SK-N-SH treated with all-trans-retinoic acid at 6 μM for 48 hours (cell line): Measurements from ENCODE around the gene VIM.
A peak's percentile ranks its signal among the peaks of the same experiment; 100 is the strongest.

Experiments used
- ATAC-seq: fragments of 200-7000 bp; cut with Tn5 transposase; 3 replicates; pipeline ENCODE4 v1.9.1; 2020; ENCODE audit warnings: mild to moderate bottlenecking, moderate library complexity
- ARNTL ChIP-seq: fragments of 450-650 bp; formaldehyde crosslinking; IDR thresholded peaks from 2 replicates; pipeline ENCODE4 v1.5.0; 2020; ENCODE audit warnings: low read depth, mild to moderate bottlenecking, moderate library complexity, borderline replicate concordance
- BACH2 ChIP-seq: fragments of 250-450 bp; sonication (Bioruptor Pico); IDR thresholded peaks from 2 replicates; pipeline ENCODE4 v1.9.0; 2021; ENCODE audit warnings: mild to moderate bottlenecking, borderline replicate concordance
- CSDC2 ChIP-seq: fragments of 250-450 bp; sonication (Bioruptor Pico); IDR thresholded peaks from 2 replicates; pipeline ENCODE4 v1.5.0; 2020; ENCODE audit warnings: mild to moderate bottlenecking, moderate library complexity
- ISL1 ChIP-seq: fragments of 250-450 bp; sonication (Bioruptor Pico); IDR thresholded peaks from 2 replicates; pipeline ENCODE4 v2.1.2; 2022; ENCODE audit warnings: mild to moderate bottlenecking, moderate library complexity
- OSR1 ChIP-seq: fragments of 250-450 bp; sonication (Bioruptor Pico); IDR thresholded peaks from 2 replicates; pipeline ENCODE4 v1.8.0; 2022; ENCODE audit warnings: moderate library complexity, mild to moderate bottlenecking, inconsistent platforms
- RARB ChIP-seq: fragments of 250-450 bp; sonication (Bioruptor Pico); IDR thresholded peaks from 2 replicates; pipeline ENCODE4 v1.8.0; 2021; ENCODE audit warnings: mild to moderate bottlenecking, moderate library complexity
- SNAI2 ChIP-seq: fragments of 250-450 bp; sonication (Bioruptor Pico); IDR thresholded peaks from 2 replicates; pipeline ENCODE4 v1.5.0; 2020; ENCODE audit warnings: mild to moderate bottlenecking, moderate library complexity
- TCF4 ChIP-seq: fragments of 250-450 bp; sonication (Bioruptor Pico); IDR thresholded peaks from 2 replicates; pipeline ENCODE4 v1.8.0; 2021; ENCODE audit warnings: mild to moderate bottlenecking, moderate library complexity, borderline replicate concordance
- TOX ChIP-seq: fragments of 250-450 bp; sonication (Bioruptor Pico); IDR thresholded peaks from 2 replicates; pipeline ENCODE4 v1.8.0; 2021; ENCODE audit warnings: mild to moderate bottlenecking, moderate library complexity, borderline replicate concordance
- ZC3H10 ChIP-seq: fragments of 250-450 bp; sonication (Bioruptor Pico); IDR thresholded peaks from 2 replicates; pipeline ENCODE4 v1.5.1; 2021; ENCODE audit warnings: mild to moderate bottlenecking, moderate library complexity
- ZFP3 ChIP-seq: fragments of 250-450 bp; sonication (Bioruptor Pico); IDR thresholded peaks from 2 replicates; pipeline ENCODE4 v1.5.0; 2020; ENCODE audit warnings: mild to moderate bottlenecking, moderate library complexity
- ZFP30 ChIP-seq: fragments of 450-650 bp; formaldehyde crosslinking; IDR thresholded peaks from 2 replicates; pipeline ENCODE4 v1.5.0; 2022; ENCODE audit warnings: mild to moderate bottlenecking, moderate library complexity
- ZNF565 ChIP-seq: fragments of 450-650 bp; formaldehyde crosslinking; conservative IDR thresholded peaks from 2 replicates; pipeline ENCODE4 v1.5.0; 2020; ENCODE audit warnings: low read depth, mild to moderate bottlenecking, moderate library complexity
- ZNF70 ChIP-seq: fragments of 450-650 bp; formaldehyde crosslinking; IDR thresholded peaks from 2 replicates; pipeline ENCODE4 v1.5.0; 2020; ENCODE audit warnings: mild to moderate bottlenecking, moderate library complexity
- ZNF8 ChIP-seq: fragments of 450-650 bp; formaldehyde crosslinking; IDR thresholded peaks from 2 replicates; pipeline ENCODE4 v1.5.0; 2020; ENCODE audit warnings: mild to moderate bottlenecking, moderate library complexity
- TF ChIP-seq, protein P1 (sequence below): fragments of 250-450 bp; sonication (Bioruptor Pico); IDR thresholded peaks from 2 replicates; pipeline ENCODE4 v1.8.0; 2020; ENCODE audit warnings: mild to moderate bottlenecking, moderate library complexity, borderline replicate concordance
- TF ChIP-seq, protein P2 (sequence below): fragments of 250-450 bp; sonication (Bioruptor Pico); IDR thresholded peaks from 2 replicates; pipeline ENCODE4 v1.8.0; 2021; ENCODE audit warnings: low read depth, mild to moderate bottlenecking, moderate library complexity, borderline replicate concordance
- TF ChIP-seq, protein P3 (sequence below): fragments of 250-450 bp; sonication (Bioruptor Pico); IDR thresholded peaks from 2 replicates; pipeline ENCODE4 v1.5.1; 2020; ENCODE audit warnings: low read depth, mild to moderate bottlenecking, moderate library complexity
- TF ChIP-seq, protein P4 (sequence below): fragments of 250-450 bp; sonication (Bioruptor Pico); IDR thresholded peaks from 2 replicates; pipeline ENCODE4 v1.5.0; 2020; ENCODE audit warnings: mild to moderate bottlenecking, moderate library complexity
- TF ChIP-seq, protein P5 (sequence below): fragments of 250-450 bp; sonication (Bioruptor Pico); IDR thresholded peaks from 2 replicates; pipeline ENCODE4 v1.5.1; 2021; ENCODE audit warnings: mild to moderate bottlenecking, moderate library complexity

The VIM gene

DNA sequence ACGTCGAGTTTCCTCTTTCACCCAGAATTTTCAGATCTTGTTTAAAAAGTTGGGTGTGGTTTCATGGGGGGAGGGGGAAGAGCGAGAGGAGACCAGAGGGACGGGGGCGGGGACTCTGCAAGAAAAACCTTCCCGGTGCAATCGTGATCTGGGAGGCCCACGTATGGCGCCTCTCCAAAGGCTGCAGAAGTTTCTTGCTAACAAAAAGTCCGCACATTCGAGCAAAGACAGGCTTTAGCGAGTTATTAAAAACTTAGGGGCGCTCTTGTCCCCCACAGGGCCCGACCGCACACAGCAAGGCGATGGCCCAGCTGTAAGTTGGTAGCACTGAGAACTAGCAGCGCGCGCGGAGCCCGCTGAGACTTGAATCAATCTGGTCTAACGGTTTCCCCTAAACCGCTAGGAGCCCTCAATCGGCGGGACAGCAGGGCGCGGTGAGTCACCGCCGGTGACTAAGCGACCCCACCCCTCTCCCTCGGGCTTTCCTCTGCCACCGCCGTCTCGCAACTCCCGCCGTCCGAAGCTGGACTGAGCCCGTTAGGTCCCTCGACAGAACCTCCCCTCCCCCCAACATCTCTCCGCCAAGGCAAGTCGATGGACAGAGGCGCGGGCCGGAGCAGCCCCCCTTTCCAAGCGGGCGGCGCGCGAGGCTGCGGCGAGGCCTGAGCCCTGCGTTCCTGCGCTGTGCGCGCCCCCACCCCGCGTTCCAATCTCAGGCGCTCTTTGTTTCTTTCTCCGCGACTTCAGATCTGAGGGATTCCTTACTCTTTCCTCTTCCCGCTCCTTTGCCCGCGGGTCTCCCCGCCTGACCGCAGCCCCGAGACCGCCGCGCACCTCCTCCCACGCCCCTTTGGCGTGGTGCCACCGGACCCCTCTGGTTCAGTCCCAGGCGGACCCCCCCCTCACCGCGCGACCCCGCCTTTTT lies at the start of gene VIM:
VIM (plus strand) TSS at position 151 of the 925 bp plus-strand sequence. CDS start 1,182 bp downstream, outside the sequence.
- TF ChIP-seq, protein P1, sequence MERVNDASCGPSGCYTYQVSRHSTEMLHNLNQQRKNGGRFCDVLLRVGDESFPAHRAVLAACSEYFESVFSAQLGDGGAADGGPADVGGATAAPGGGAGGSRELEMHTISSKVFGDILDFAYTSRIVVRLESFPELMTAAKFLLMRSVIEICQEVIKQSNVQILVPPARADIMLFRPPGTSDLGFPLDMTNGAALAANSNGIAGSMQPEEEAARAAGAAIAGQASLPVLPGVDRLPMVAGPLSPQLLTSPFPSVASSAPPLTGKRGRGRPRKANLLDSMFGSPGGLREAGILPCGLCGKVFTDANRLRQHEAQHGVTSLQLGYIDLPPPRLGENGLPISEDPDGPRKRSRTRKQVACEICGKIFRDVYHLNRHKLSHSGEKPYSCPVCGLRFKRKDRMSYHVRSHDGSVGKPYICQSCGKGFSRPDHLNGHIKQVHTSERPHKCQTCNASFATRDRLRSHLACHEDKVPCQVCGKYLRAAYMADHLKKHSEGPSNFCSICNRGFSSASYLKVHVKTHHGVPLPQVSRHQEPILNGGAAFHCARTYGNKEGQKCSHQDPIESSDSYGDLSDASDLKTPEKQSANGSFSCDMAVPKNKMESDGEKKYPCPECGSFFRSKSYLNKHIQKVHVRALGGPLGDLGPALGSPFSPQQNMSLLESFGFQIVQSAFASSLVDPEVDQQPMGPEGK (CRISPR knock-in tag), result peak; percentile 75; the same call in 1 of the 2 replicates
- TF ChIP-seq BACH2 (CRISPR knock-in tag), result no peak
- ATAC-seq, result peak; percentile 65

DNA sequence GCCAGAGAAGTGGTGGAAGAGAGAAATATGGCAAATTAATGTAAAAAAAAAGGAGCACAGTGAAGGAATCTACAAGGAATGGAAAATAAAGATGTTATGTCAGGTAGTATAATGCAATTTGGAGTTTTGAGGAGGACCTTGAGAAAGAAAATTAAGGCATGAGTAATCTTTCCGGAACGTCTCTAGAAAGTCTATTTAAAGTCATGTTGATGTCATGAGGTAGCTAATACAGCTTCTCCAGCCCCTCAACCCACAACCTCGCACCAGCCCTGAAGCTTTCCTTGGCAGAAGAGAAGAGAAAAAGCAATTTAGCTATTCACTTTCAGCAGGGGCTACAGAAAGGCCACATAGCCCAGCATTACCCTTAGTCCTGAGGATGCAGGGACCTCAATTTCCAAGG lies 49.0 kb upstream of the VIM start:
- TF ChIP-seq ZFP30 (CRISPR knock-in tag) (no peak), ISL1 (CRISPR knock-in tag) (peak; percentile 57; the same call in 1 of the 2 replicates), TCF4 (CRISPR knock-in tag) (no peak), BACH2 (CRISPR knock-in tag) (no peak), ARNTL (no peak), ZFP3 (no peak), ZNF70 (CRISPR knock-in tag) (no peak), RARB (CRISPR knock-in tag) (no peak), SNAI2 (no peak), TOX (CRISPR knock-in tag) (no peak), OSR1 (no peak)
- TF ChIP-seq, protein P2, sequence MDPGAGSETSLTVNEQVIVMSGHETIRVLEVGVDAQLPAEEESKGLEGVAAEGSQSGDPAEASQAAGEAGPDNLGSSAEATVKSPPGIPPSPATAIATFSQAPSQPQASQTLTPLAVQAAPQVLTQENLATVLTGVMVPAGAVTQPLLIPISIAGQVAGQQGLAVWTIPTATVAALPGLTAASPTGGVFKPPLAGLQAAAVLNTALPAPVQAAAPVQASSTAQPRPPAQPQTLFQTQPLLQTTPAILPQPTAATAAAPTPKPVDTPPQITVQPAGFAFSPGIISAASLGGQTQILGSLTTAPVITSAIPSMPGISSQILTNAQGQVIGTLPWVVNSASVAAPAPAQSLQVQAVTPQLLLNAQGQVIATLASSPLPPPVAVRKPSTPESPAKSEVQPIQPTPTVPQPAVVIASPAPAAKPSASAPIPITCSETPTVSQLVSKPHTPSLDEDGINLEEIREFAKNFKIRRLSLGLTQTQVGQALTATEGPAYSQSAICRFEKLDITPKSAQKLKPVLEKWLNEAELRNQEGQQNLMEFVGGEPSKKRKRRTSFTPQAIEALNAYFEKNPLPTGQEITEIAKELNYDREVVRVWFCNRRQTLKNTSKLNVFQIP (CRISPR knock-in tag), result no peak
- TF ChIP-seq, protein P3, sequence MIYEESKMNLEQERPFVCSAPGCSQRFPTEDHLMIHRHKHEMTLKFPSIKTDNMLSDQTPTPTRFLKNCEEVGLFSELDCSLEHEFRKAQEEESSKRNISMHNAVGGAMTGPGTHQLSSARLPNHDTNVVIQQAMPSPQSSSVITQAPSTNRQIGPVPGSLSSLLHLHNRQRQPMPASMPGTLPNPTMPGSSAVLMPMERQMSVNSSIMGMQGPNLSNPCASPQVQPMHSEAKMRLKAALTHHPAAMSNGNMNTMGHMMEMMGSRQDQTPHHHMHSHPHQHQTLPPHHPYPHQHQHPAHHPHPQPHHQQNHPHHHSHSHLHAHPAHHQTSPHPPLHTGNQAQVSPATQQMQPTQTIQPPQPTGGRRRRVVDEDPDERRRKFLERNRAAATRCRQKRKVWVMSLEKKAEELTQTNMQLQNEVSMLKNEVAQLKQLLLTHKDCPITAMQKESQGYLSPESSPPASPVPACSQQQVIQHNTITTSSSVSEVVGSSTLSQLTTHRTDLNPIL (CRISPR knock-in tag), result peak; percentile 78; the same call in 1 of the 2 replicates
- TF ChIP-seq, protein P1 (CRISPR knock-in tag), result no peak
- TF ChIP-seq, protein P4, sequence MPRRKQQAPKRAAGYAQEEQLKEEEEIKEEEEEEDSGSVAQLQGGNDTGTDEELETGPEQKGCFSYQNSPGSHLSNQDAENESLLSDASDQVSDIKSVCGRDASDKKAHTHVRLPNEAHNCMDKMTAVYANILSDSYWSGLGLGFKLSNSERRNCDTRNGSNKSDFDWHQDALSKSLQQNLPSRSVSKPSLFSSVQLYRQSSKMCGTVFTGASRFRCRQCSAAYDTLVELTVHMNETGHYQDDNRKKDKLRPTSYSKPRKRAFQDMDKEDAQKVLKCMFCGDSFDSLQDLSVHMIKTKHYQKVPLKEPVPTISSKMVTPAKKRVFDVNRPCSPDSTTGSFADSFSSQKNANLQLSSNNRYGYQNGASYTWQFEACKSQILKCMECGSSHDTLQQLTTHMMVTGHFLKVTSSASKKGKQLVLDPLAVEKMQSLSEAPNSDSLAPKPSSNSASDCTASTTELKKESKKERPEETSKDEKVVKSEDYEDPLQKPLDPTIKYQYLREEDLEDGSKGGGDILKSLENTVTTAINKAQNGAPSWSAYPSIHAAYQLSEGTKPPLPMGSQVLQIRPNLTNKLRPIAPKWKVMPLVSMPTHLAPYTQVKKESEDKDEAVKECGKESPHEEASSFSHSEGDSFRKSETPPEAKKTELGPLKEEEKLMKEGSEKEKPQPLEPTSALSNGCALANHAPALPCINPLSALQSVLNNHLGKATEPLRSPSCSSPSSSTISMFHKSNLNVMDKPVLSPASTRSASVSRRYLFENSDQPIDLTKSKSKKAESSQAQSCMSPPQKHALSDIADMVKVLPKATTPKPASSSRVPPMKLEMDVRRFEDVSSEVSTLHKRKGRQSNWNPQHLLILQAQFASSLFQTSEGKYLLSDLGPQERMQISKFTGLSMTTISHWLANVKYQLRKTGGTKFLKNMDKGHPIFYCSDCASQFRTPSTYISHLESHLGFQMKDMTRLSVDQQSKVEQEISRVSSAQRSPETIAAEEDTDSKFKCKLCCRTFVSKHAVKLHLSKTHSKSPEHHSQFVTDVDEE (CRISPR knock-in tag), result no peak
- peak; percentile 79 for ATAC-seq

DNA sequence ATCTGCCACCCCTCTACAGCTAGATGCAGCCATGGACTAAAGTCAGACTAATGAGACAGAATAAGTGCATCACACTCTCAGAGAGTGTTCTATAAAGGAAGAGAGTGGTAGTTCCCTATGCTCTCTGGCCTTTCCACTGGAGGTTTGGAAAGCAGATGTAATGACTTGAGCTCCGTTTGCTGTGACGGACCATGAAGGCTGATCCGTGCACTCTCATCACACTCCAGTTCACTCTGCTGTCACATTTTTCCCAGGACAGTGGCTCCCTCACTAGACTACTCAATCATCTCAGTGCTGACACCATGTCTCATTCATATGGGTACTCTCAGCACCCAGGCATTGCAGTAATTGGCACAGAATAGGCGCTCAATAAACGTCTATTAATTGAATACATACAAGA lies 46.9 kb upstream of the VIM start:
- ATAC-seq, result no peak; the same call in 2 of the 3 replicates
- TF ChIP-seq CSDC2 (CRISPR knock-in tag), result no peak
- TF ChIP-seq ZNF565 (CRISPR knock-in tag), result no peak
- TF ChIP-seq, protein P5, sequence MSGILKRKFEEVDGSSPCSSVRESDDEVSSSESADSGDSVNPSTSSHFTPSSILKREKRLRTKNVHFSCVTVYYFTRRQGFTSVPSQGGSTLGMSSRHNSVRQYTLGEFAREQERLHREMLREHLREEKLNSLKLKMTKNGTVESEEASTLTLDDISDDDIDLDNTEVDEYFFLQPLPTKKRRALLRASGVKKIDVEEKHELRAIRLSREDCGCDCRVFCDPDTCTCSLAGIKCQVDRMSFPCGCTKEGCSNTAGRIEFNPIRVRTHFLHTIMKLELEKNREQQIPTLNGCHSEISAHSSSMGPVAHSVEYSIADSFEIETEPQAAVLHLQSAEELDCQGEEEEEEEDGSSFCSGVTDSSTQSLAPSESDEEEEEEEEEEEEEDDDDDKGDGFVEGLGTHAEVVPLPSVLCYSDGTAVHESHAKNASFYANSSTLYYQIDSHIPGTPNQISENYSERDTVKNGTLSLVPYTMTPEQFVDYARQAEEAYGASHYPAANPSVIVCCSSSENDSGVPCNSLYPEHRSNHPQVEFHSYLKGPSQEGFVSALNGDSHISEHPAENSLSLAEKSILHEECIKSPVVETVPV, result no peak
- TF ChIP-seq ZC3H10, result no peak
- TF ChIP-seq TOX (CRISPR knock-in tag), result no peak
- no peak for TF ChIP-seq ZNF8 (CRISPR knock-in tag)
- TF ChIP-seq SNAI2, result no peak
- TF ChIP-seq ZNF70 (CRISPR knock-in tag), result no peak
